H9 (cell line): Measurements from ENCODE around the gene FILIP1. TPM values are rescaled to one million over a fixed set of nuclear protein-coding genes. Genes with fewer than 3 reads are reported as not detected.

Experiments
- DNase-seq: peaks from one replicate; pipeline ENCODE4 v3.0.0-alpha.2; 2017
- H2AFZ ChIP-seq: one replicate; pipeline ENCODE4 v1.6.1; 2013; ENCODE audit warnings: mild to moderate bottlenecking, low read length, control low read depth, moderate library complexity
- H2AK5ac ChIP-seq: 2 replicates; pipeline ENCODE4 v1.6.1; 2013; ENCODE audit warnings: low read length, control low read depth, mixed read lengths; ENCODE audit not compliant: insufficient read length
- H2BK120ac ChIP-seq: one replicate; pipeline ENCODE4 v1.6.1; 2013; ENCODE audit warnings: low read depth, mild to moderate bottlenecking, low read length, control low read depth, inconsistent platforms; ENCODE audit not compliant: poor library complexity, severe bottlenecking
- H2BK12ac ChIP-seq: 2 replicates; pipeline ENCODE4 v1.6.1; 2013; ENCODE audit warnings: low read length, control low read depth, mixed read lengths, low read depth; ENCODE audit not compliant: insufficient read length
- H2BK15ac ChIP-seq: 2 replicates; pipeline ENCODE4 v1.6.1; 2013; ENCODE audit warnings: low read depth, low read length, control low read depth
- H2BK20ac ChIP-seq: one replicate; pipeline ENCODE4 v1.6.1; 2013; ENCODE audit warnings: low read depth, mild to moderate bottlenecking, low read length, control low read depth, inconsistent platforms; ENCODE audit not compliant: poor library complexity, severe bottlenecking
- H2BK5ac ChIP-seq: 2 replicates; pipeline ENCODE4 v1.6.1; 2013; ENCODE audit warnings: low read length, control low read depth, mixed read lengths; ENCODE audit not compliant: insufficient read length
- H3K14ac ChIP-seq: 2 replicates; pipeline ENCODE4 v1.6.1; 2013; ENCODE audit warnings: low read length, control low read depth; ENCODE audit not compliant: insufficient read depth
- H3K18ac ChIP-seq: 2 replicates; pipeline ENCODE4 v1.6.1; 2013; ENCODE audit warnings: low read depth, mild to moderate bottlenecking, mixed read lengths, low read length, control low read depth; ENCODE audit not compliant: insufficient read length
- H3K23ac ChIP-seq: 2 replicates; pipeline ENCODE4 v1.6.1; 2013; ENCODE audit warnings: low read length, control low read depth, mixed read lengths, low read depth; ENCODE audit not compliant: insufficient read length
- H3K23me2 ChIP-seq: 2 replicates; pipeline ENCODE4 v1.6.1; 2013; ENCODE audit warnings: low read depth, mild to moderate bottlenecking, mixed read lengths, low read length, control low read depth; ENCODE audit not compliant: insufficient read length, poor library complexity, severe bottlenecking
- H3K27ac ChIP-seq: 2 replicates; pipeline ENCODE4 v1.5.1; 2013; ENCODE audit warnings: low read length, control low read depth, mixed read lengths, low read depth; ENCODE audit not compliant: insufficient read length
- H3K27me3 ChIP-seq: 2 replicates; pipeline ENCODE4 v1.6.1; 2013; ENCODE audit warnings: low read length, control low read depth, inconsistent platforms; ENCODE audit not compliant: insufficient read depth
- H3K4ac ChIP-seq: 2 replicates; pipeline ENCODE4 v1.6.1; 2013; ENCODE audit warnings: low read depth, mild to moderate bottlenecking, control low read depth, inconsistent platforms, low read length, moderate library complexity
- H3K4me1 ChIP-seq: 2 replicates; pipeline ENCODE4 v1.6.1; 2013; ENCODE audit warnings: low read length, control low read depth, inconsistent platforms; ENCODE audit not compliant: insufficient read depth
- H3K4me2 ChIP-seq: 2 replicates; pipeline ENCODE4 v1.6.1; 2013; ENCODE audit warnings: low read length, control low read depth, mixed read lengths; ENCODE audit not compliant: insufficient read length, insufficient read depth
- H3K56ac ChIP-seq: 2 replicates; pipeline ENCODE4 v1.6.1; 2013; ENCODE audit warnings: low read depth, mild to moderate bottlenecking, mixed read lengths, low read length, control low read depth; ENCODE audit not compliant: insufficient read length
- H3K79me1 ChIP-seq: 2 replicates; pipeline ENCODE4 v1.6.1; 2013; ENCODE audit warnings: low read depth, mild to moderate bottlenecking, moderate library complexity, low read length, control low read depth, inconsistent platforms; ENCODE audit not compliant: insufficient read depth, poor library complexity, severe bottlenecking
- H3K79me2 ChIP-seq: 2 replicates; pipeline ENCODE4 v1.6.1; 2013; ENCODE audit warnings: low read length, control low read depth, inconsistent platforms; ENCODE audit not compliant: insufficient read depth
- H3K9ac ChIP-seq: 2 replicates; pipeline ENCODE4 v1.6.1; 2013; ENCODE audit warnings: low read length, control low read depth, mixed read lengths; ENCODE audit not compliant: insufficient read length; ENCODE audit errors: extremely low read depth
- H3K9me3 ChIP-seq: one replicate; pipeline ENCODE4 v1.6.1; 2013; ENCODE audit warnings: low read depth, low read length, inconsistent platforms; ENCODE audit not compliant: control insufficient read depth
- H3T11ph ChIP-seq: one replicate; pipeline ENCODE4 v1.6.1; 2013; ENCODE audit warnings: mild to moderate bottlenecking, low read length, control low read depth, inconsistent platforms
- H4K20me1 ChIP-seq: one replicate; pipeline ENCODE4 v1.6.1; 2013; ENCODE audit not compliant: control insufficient read depth, insufficient read length, insufficient read depth
- H4K5ac ChIP-seq: 2 replicates; pipeline ENCODE4 v1.6.1; 2013; ENCODE audit warnings: low read depth, mild to moderate bottlenecking, mixed read lengths, low read length, control low read depth; ENCODE audit not compliant: insufficient read length
- H4K8ac ChIP-seq: replicated peaks from 2 replicates; pipeline ENCODE4 v1.6.1; 2013; ENCODE audit warnings: low read length, control low read depth, mixed read lengths, low read depth; ENCODE audit not compliant: insufficient read length
- H4K91ac ChIP-seq: 2 replicates; pipeline ENCODE4 v1.6.1; 2013; ENCODE audit warnings: low read depth, mild to moderate bottlenecking, moderate library complexity, mixed read lengths, low read length, control low read depth; ENCODE audit not compliant: insufficient read length
- H3K27ac Mint-ChIP-seq, 3 experiments: 2 replicates in 2 of 3; 3 replicates in 1 of 3; pipeline ENCODE4 v1.8.0; 2020 to 2021; ENCODE audit warnings: mixed read lengths in 3 of 3, mild to moderate bottlenecking in 1 of 3, moderate library complexity in 1 of 3
- H3K27me3 Mint-ChIP-seq: 2 replicates; pipeline ENCODE4 v1.8.0; 2021; ENCODE audit warnings: low read depth, mild to moderate bottlenecking, moderate library complexity, mixed read lengths
- H3K36me3 Mint-ChIP-seq, 3 experiments: 2 replicates in 2 of 3; 3 replicates in 1 of 3; pipeline ENCODE4 v1.8.0; 2020 to 2021; ENCODE audit warnings: low read depth in 3 of 3, mixed read lengths in 3 of 3; ENCODE audit not compliant: insufficient read depth in 1 of 3
- H3K4me1 Mint-ChIP-seq, 2 experiments: 2 replicates each; pipeline ENCODE4 v1.8.0; 2020; ENCODE audit warnings: mixed read lengths in 2 of 2
- H3K4me3 Mint-ChIP-seq, 2 experiments: 2 replicates in 1 of 2; 3 replicates in 1 of 2; pipeline ENCODE4 v1.8.0; 2020 to 2021; ENCODE audit warnings: mild to moderate bottlenecking in 2 of 2, mixed read lengths in 2 of 2, moderate library complexity in 1 of 2
- H3K9me3 Mint-ChIP-seq, 2 experiments: 2 replicates in 1 of 2; 3 replicates in 1 of 2; pipeline ENCODE4 v1.8.0; 2020; ENCODE audit warnings: mild to moderate bottlenecking in 2 of 2, mixed read lengths in 2 of 2, moderate library complexity in 1 of 2
- WGBS: extraction: QIAGEN DNeasy Blood & Tissue Kit; methylation state at CpG from one replicate; pipeline ENCODE4 v1.1.7; 2013; ENCODE audit warnings: missing lambda C conversion rate, low lambda C conversion rate, mixed read lengths; ENCODE audit not compliant: insufficient read length; ENCODE audit errors: extremely low coverage; 5-methylcytosine and 5-hydroxymethylcytosine counted together
- total RNA-seq: library from RNA; stranded (reverse); gene quantifications from 2 replicates; pipeline ENCODE4 v1.2.1, GENCODE V29; 2021
- TF ChIP-seq, protein P1 (sequence below): fragments of 200-600 bp; sonication (generic); conservative IDR thresholded peaks from 3 replicates; pipeline ENCODE4 v1.8.0; 2021; ENCODE audit warnings: antibody characterized with exemption, mild to moderate bottlenecking

FILIP1 gene
- total RNA-seq, 1 experiment from 2014 or later = 10.5 TPM

DNA sequence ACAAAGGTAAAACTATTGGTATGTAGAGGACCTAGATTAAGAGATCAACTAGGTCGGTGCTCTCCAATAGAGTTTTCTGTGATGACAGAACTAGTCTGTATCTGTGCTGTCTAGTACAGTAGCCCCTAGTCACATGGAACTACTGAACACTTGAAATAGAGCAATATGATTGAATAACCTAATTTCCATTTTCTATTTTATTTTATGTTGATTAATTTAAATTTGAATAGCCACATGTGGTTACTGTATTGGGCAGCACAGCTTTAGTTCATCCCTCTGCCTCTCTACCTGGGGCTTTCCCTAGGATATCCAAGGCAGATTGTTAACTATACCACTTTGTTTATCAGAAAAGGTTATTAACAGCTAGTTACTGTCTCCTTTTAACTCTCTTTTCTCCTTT is 27.0 kb downstream of the FILIP1 start:
- no peak overlapping the region for H2BK12ac ChIP-seq
- no peak overlapping the region for H2BK5ac ChIP-seq
- no peak overlapping the region for H4K5ac ChIP-seq
- no peaks in the 10 kb centered on the region for H3K27me3 Mint-ChIP-seq
- no peak overlapping the region for H2AFZ ChIP-seq
- WGBS = no CpG with 5 or more reads among the region's 1 CpG
- no peak overlapping the region for H3K4me2 ChIP-seq
- H3K18ac ChIP-seq = no peak overlapping the region
- no peaks in the 10 kb centered on the region for H3K27me3 ChIP-seq
- H3K9me3 ChIP-seq = no peaks in the 10 kb centered on the region
- no peak overlapping the region for H4K8ac ChIP-seq
- H3K4me1 Mint-ChIP-seq = peaks cover 13 to 14% of the 10 kb centered on the region in 2 experiments
- no peaks in the 10 kb centered on the region; a peak in 1 of 7 replicates for H3K36me3 Mint-ChIP-seq
- H3K9ac ChIP-seq = no peak overlapping the region
- no peak overlapping the region for H3K14ac ChIP-seq
- no peak overlapping the region for H2BK20ac ChIP-seq
- no peak overlapping the region for H3K27ac ChIP-seq
- H4K91ac ChIP-seq = no peak overlapping the region
- H4K20me1 ChIP-seq = no peaks in the 10 kb centered on the region
- no peak overlapping the region for H3K56ac ChIP-seq
- no peak overlapping the region for H3K27ac Mint-ChIP-seq
- TF ChIP-seq, protein P1, sequence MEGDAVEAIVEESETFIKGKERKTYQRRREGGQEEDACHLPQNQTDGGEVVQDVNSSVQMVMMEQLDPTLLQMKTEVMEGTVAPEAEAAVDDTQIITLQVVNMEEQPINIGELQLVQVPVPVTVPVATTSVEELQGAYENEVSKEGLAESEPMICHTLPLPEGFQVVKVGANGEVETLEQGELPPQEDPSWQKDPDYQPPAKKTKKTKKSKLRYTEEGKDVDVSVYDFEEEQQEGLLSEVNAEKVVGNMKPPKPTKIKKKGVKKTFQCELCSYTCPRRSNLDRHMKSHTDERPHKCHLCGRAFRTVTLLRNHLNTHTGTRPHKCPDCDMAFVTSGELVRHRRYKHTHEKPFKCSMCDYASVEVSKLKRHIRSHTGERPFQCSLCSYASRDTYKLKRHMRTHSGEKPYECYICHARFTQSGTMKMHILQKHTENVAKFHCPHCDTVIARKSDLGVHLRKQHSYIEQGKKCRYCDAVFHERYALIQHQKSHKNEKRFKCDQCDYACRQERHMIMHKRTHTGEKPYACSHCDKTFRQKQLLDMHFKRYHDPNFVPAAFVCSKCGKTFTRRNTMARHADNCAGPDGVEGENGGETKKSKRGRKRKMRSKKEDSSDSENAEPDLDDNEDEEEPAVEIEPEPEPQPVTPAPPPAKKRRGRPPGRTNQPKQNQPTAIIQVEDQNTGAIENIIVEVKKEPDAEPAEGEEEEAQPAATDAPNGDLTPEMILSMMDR = no peak
- no peak overlapping the region for H2BK120ac ChIP-seq
- no peaks in the 10 kb centered on the region for H3K79me1 ChIP-seq
- H3K79me2 ChIP-seq = no peaks in the 10 kb centered on the region
- DNase-seq = no peak
- no peak overlapping the region for H3K4ac ChIP-seq
- no peak overlapping the region for H3K4me3 Mint-ChIP-seq
- no peaks in the 10 kb centered on the region for H3K9me3 Mint-ChIP-seq
- peaks cover 3% of the 10 kb centered on the region; the same call in 1 of the 2 replicates for H3K4me1 ChIP-seq
- H3T11ph ChIP-seq = no peak overlapping the region
- no peaks in the 10 kb centered on the region for H3K23me2 ChIP-seq
- H2BK15ac ChIP-seq = no peak overlapping the region
- H2AK5ac ChIP-seq = no peak overlapping the region
- H3K23ac ChIP-seq = no peak overlapping the region
